Mucosa of stomach (tissue), 1 donor: ENCODE measurements around the gene ABCA2.
A peak's percentile ranks its signal among the peaks of the same experiment; 100 is the strongest.

ENCODE experiments used
- H3K27me3 ChIP-seq: one replicate; pipeline ENCODE4 v1.7.0; 2013; ENCODE audit warnings: mild to moderate bottlenecking, low read length; ENCODE audit not compliant: control insufficient read depth, insufficient read depth
- H3K36me3 ChIP-seq: one replicate; pipeline ENCODE4 v1.7.0; 2013; ENCODE audit warnings: low read length; ENCODE audit not compliant: control insufficient read depth, insufficient read depth
- H3K4me1 ChIP-seq: one replicate; pipeline ENCODE4 v1.7.0; 2013; ENCODE audit warnings: mild to moderate bottlenecking, low read length; ENCODE audit not compliant: control insufficient read depth, insufficient read depth
- H3K4me3 ChIP-seq: one replicate; pipeline ENCODE4 v1.7.0; 2013; ENCODE audit warnings: low read length
- H3K9ac ChIP-seq: one replicate; pipeline ENCODE4 v1.7.0; 2013; ENCODE audit warnings: mild to moderate bottlenecking, low read length, moderate library complexity
- H3K9me3 ChIP-seq: one replicate; pipeline ENCODE4 v1.7.0; 2013; ENCODE audit warnings: mild to moderate bottlenecking, low read length, moderate library complexity; ENCODE audit not compliant: control insufficient read depth
- donor health status: Pancreatic carcinoma.

Gene ABCA2

DNA sequence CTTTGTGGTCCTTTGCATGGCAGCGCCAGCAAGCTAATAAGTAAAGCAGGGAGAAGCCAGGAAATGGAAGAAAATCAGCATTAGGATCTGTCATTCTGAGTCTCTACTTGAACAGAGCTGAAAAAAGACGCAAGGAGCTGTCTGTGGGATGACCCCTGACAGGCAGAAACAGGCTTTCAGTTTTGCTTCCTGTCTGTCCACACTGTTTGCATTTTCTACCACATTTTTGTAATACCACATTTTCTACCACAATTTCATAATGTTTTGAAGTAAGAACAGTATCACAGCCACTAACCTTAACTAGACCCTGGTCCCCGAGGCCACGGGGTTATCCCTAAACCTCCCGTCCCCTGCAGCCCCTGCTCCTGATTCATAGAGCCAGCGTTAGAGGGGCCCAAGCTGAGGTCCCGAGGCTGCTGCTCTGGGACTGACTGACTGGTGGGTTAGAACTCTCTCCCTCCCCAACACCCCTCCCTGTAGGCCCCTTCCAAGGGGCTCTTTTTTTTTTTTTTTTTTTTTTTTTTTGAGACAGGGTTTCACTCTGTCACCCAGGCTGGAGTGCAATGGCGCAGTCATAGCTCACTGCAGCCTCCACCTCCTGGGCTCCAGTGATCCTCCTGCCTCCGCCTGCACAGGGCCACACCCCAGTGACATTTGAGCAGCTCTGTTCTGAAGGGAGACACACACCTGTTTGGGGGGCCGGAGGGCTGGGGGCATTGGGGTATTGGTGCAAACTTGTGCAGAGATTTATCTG, 27.7 kb downstream of the ABCA2 start:
- no peak overlapping the region for H3K9ac ChIP-seq
- H3K9me3 ChIP-seq, result no peaks in the 10 kb centered on the region
- H3K36me3 ChIP-seq, result no peaks in the 10 kb centered on the region
- H3K27me3 ChIP-seq, result peaks cover 4% of the 10 kb centered on the region
- no peak overlapping the region for H3K4me3 ChIP-seq
- peaks cover 23% of the 10 kb centered on the region for H3K4me1 ChIP-seq

DNA sequence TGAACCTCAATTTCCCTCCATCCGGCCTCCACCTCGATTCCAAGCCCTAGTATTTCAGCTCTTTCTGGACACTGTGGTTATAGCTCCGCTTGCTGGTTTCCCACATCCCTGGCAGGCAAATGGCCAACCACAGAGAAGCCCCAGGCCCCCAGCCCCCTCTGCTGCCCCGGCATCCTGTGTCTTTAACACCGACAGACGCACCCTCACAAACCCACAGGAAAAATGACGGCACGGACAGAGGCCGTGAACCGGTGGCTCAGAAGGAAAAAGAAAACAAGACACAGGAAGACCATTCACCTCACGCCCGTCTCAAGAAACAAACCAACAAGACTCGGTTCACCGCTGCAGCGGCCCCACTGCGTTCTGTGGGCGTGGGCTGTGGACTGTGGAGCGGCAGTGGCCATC, 30.2 kb downstream of the ABCA2 start:
- no peak overlapping the region for H3K4me3 ChIP-seq
- no peak overlapping the region for H3K9ac ChIP-seq
- H3K9me3 ChIP-seq, result no peaks in the 10 kb centered on the region
- H3K27me3 ChIP-seq, result peaks cover 4% of the 10 kb centered on the region
- H3K36me3 ChIP-seq, result no peaks in the 10 kb centered on the region
- peaks cover 36% of the 10 kb centered on the region for H3K4me1 ChIP-seq

DNA sequence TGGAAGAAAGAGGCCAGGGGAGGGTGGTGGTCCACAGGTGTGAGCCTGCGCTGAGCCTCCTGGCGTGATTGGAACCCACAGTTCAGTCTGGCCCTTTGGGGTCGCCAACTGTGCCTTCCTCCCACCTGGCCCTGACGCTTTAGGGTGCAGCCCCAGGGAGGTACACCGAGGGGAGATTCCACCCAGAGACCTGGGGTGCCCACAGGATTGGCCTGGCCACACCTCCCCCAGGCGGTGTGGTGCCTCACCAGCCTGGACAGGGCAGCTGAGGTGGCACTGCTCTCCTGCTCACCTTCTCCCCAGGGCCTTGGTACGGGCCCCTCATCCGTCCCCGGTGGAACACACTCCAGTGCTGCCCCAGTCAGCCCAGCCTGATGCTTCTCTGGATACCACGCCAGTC, 30.7 kb downstream of the ABCA2 start:
- no peaks in the 10 kb centered on the region for H3K36me3 ChIP-seq
- peaks cover 4% of the 10 kb centered on the region for H3K27me3 ChIP-seq
- H3K9ac ChIP-seq, result no peak overlapping the region
- H3K4me3 ChIP-seq, result no peak overlapping the region
- H3K9me3 ChIP-seq, result no peaks in the 10 kb centered on the region
- H3K4me1 ChIP-seq, result peaks cover 40% of the 10 kb centered on the region

DNA sequence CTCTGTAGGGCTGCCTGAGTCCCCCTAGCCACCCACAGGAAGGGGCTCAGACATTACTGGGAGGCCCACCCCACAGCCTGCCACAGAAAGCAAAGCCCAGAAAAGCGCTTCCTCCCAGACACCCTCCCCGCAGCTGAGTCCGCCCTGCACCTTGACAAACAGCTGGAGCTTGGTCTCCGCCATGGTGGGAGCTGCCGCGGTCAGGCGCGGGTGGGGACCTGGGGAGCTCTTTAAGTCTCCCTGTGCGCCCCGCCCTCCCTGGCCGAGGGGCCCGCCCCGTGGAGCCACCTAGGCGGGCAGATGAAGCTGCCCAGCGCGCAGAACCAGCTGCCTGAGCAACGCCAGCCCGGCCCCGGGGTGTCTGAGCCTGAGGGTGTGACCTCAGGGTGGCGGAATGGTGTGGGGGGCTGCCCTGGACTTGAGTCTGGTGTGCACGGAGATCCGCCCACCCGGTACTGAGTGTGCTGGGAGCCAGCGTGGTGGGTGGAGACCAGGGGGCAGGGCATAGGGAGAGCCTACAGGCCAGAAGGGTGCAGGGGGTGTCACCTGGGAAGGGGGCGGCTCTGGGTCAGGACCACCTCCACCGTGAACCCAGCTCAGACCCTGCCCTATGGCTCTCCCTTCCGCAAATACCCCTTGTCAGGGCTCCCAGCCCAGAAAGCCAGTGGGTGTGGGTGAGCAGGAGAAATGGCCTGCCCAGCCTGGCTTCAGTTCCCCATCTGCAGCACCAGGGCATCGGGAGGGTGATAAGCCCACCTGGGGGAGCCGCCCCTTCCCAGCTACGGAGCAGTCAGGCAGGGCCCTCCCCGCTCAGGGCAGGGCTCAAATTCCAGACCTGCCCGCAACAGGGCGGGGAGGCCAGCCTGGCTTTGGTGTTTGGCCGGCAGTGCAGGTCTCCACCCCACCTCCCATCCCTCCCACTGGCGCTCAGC, 31.4 kb downstream of the ABCA2 start, which contains the start of gene CLIC3:
Gene CLIC3, minus strand, starts transcription at position 208 of the 932 bp plus-strand sequence. Its CDS starts 25 bp downstream, at position 183.
- peaks cover 4% of the 10 kb centered on the region for H3K27me3 ChIP-seq
- no peaks in the 10 kb centered on the region for H3K36me3 ChIP-seq
- peak within 1 kb of the TSS; percentile 52 for H3K9ac ChIP-seq
- H3K4me1 ChIP-seq, result peaks cover 40% of the 10 kb centered on the region
- H3K4me3 ChIP-seq, result peak within 1 kb of the TSS; percentile 49
- H3K9me3 ChIP-seq, result no peaks in the 10 kb centered on the region

DNA sequence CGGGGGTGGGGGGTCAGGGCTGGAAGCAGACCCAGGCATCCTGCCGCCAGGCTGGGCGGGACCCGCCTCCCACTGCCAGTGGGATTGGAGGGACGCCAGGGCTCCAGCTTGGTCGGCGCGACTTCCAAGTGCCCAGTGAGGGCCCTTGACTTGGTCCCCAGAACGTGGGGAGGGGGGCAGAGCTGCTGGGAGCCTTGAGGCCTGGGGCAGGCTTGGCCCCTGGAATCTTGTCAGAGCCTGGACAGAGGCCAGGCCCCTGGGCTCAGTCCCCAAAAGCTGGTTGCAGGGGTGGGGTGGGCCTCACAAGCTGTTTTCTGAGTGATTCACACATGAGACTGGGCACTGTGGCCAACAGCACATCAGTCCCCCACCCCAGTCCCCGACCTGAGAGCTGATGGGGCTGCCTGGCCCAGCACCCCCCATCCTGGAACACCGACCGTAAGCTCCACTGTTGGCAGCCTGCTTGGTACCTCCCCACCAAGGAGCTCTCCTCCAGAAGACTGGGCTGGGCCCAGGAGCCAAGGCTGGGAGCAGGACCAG, 32.2 kb downstream of the ABCA2 start:
- Histone ChIP-seq H3K9me3 (no peaks in the 10 kb centered on the region), H3K4me1 (peaks cover 40% of the 10 kb centered on the region), H3K27me3 (peaks cover 4% of the 10 kb centered on the region), H3K4me3 (peak overlapping the region; percentile 2), H3K9ac (no peak overlapping the region), H3K36me3 (no peaks in the 10 kb centered on the region)

DNA sequence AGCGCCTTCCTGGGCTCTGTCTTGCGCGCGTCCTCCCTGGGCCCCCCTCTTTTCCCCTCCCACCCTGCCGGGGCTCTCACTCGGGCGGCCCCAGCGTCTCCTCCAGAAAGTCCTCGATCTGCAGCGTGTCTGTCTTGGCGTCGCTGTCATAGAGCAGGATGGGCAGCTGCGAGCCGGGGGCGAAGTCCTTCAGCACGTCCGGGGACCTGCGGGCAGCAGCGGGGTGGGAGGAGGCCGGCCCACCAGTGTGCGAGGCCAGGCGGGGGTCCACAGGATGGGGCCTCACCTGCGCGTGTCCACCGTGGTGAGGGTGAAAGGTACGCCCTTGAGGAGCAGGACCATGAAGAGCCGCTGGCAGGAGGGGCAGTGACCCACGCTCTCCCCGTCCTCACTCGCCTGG, 32.7 kb downstream of the ABCA2 start:
- Histone ChIP-seq H3K9me3 (no peaks in the 10 kb centered on the region), H3K27me3 (peaks cover 4% of the 10 kb centered on the region), H3K9ac (no peak overlapping the region), H3K4me3 (no peak overlapping the region), H3K36me3 (no peaks in the 10 kb centered on the region), H3K4me1 (peaks cover 40% of the 10 kb centered on the region)

DNA sequence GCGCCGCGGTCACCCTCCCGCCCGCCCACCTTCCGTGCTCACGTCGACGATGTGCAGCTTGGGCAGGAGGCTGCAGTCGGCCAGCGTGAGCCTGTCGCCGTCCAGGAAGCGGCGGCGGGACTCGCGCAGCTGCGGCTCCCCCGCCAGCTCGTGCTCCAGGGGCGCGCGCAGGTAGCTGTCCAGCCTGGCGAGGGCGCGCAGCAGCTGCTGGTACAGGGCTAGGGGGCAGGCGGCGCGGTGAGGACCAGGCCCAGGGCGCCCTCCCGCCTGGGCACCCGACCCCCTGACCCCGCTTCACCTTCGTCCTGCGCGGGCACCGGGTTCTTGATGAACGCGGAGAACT, 33.2 kb downstream of the ABCA2 start:
- H3K9ac ChIP-seq, result no peak overlapping the region
- peaks cover 4% of the 10 kb centered on the region for H3K27me3 ChIP-seq
- H3K4me3 ChIP-seq, result no peak overlapping the region
- no peaks in the 10 kb centered on the region for H3K36me3 ChIP-seq
- H3K4me1 ChIP-seq, result peaks cover 40% of the 10 kb centered on the region
- H3K9me3 ChIP-seq, result no peaks in the 10 kb centered on the region

DNA sequence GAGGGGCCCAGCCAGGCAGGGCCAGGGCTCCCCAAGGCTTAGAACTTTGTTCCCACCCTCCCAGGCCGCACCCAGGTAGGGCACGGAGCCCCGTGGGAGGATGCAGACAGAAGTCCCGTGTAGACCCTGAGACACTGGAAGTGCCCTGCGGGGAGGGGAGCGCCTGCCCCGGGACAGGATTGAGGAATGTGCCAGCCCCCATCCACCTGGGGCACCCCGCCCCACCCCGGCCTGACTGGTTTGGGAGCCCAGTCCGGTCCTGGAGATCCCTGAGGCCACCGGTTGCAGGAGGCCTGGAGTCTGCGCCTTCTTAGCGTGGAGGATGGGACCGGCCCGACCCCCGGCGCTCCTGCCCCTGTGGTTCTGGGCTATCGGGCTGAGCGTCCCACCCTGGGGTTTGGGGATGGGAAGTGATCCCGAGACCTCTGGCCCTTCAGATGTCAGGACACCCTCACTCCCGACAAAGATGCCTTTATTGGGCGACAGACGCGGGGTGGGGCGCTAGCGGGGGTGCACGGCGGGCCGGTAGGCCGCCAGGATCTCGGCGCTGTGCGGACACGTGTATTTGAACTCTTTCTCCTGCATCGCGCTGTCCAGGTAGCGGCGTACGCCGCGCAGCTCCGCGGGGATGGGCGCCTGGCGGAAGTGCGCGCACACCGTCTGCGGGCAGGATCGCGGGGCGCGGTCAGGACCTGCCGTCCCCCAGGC, 33.7 kb downstream of the ABCA2 start:
- H3K27me3 ChIP-seq, result peaks cover 4% of the 10 kb centered on the region
- H3K9me3 ChIP-seq, result no peaks in the 10 kb centered on the region
- peaks cover 40% of the 10 kb centered on the region for H3K4me1 ChIP-seq
- no peaks in the 10 kb centered on the region for H3K36me3 ChIP-seq
- no peak overlapping the region for H3K4me3 ChIP-seq
- no peak overlapping the region for H3K9ac ChIP-seq

DNA sequence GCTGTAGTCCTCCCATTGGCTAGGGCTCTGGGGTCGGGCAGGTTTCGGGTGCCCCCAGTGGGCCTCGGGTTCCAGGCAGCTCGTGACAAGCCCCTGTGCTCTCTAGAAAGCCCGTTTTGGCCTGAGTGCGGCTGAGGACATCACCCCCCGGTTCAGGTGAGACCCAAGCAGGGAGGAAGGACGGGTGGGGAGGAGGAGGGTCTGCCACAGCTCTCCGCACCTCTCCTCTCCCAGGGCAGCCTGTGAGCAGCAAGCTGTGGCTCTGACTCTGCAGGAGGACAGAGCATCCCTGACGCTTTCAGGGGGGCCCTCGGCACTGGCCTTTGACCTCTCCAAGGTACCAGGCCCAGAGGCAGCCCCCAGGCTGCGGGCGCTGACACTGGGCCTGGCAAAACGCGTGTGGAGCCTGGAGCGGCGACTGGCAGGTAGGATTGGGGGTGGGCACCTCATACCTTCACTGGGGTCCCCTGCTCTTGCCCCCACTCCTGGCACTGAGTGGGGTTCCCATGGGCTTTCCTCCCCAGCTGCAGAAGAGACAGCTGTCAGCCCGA, 35.1 kb downstream of the ABCA2 start:
- no peaks in the 10 kb centered on the region for H3K36me3 ChIP-seq
- no peaks in the 10 kb centered on the region for H3K9me3 ChIP-seq
- peak overlapping the region; percentile 65 for H3K9ac ChIP-seq
- H3K4me1 ChIP-seq, result peaks cover 40% of the 10 kb centered on the region
- peak overlapping the region; percentile 63 for H3K4me3 ChIP-seq
- H3K27me3 ChIP-seq, result peaks cover 4% of the 10 kb centered on the region

DNA sequence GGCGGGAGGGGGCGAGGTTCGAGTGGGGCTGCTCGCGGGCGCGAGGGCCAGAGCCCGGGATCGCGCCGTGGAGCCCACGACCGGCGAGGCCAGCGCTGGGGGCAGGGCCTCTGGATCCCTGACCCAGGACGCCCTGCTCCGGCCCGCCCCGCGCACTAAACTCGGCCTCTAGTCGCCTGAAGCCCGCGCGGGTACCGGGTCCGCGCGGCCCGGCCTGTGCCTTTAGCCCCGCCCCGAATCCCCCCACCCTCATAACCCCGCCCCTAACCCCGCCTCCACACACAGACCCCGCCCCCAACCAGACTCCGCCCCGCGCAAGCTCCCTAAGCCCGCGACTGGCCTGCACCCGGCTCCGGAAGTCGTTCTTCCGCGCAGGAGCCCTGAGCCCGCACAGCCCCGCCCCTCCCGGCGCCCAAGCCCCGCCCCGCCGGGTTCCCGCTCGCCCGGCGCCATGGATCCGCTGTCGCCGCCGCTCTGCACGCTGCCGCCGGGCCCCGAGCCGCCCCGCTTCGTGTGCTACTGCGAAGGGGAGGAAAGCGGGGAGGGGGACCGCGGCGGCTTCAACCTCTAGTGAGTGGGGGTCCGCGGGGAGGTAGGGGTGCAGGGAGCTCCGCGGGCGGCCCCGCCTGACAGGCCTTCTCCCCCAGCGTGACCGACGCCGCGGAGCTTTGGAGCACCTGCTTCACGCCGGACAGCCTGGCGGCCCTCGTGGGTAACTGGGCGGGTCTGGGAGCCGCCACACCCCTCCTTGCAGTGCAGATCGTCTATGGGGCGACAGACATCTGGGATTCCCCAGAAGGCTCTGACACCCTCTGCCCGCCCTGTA, 35.8 kb downstream of the ABCA2 start, which contains the start of gene PAXX:
Gene PAXX, plus strand, starts transcription at position 430 of the 826 bp plus-strand sequence. Its CDS starts 22 bp downstream, at position 452.
- Histone ChIP-seq H3K36me3 (no peaks in the 10 kb centered on the region), H3K4me3 (peak within 1 kb of the TSS; percentile 63), H3K9me3 (no peaks in the 10 kb centered on the region), H3K9ac (peak within 1 kb of the TSS; percentile 65), H3K4me1 (peaks cover 35% of the 10 kb centered on the region), H3K27me3 (peaks cover under 1% of the 10 kb centered on the region)
